HepG2 (cell line): Measurements from ENCODE around the gene RGR. TPM values are rescaled to one million over a fixed set of nuclear protein-coding genes. Genes with fewer than 3 reads are reported as not detected.

Source experiments
- CBX5 ChIP-seq: sonication (generic); formaldehyde crosslinking; IDR thresholded peaks from 2 replicates; pipeline ENCODE4 v1.4.0; 2020; ENCODE audit warnings: missing genetic modification reagents, borderline replicate concordance
- ERF ChIP-seq: IDR thresholded peaks from 2 replicates; pipeline ENCODE4 v1.6.1; 2018; ENCODE audit warnings: missing biosample characterization, missing genetic modification reagents
- FOXA3 ChIP-seq: IDR thresholded peaks from 2 replicates; pipeline ENCODE4 v1.6.1; 2016; ENCODE audit warnings: missing genetic modification reagents, missing compliant biosample characterization
- FOXM1 ChIP-seq: sonication (generic); formaldehyde crosslinking; IDR thresholded peaks from 2 replicates; pipeline ENCODE4 v1.5.0; 2020; ENCODE audit warnings: missing genetic modification reagents
- GATAD2A ChIP-seq: IDR thresholded peaks from 2 replicates; pipeline ENCODE4 v1.6.1; 2016
- HOXA5 ChIP-seq: sonication (generic); formaldehyde crosslinking; IDR thresholded peaks from 2 replicates; pipeline ENCODE4 v1.4.0; 2020; ENCODE audit warnings: missing genetic modification reagents
- IRF2 ChIP-seq: IDR thresholded peaks from 2 replicates; pipeline ENCODE4 v1.6.1; 2018; ENCODE audit warnings: missing genetic modification reagents, missing compliant biosample characterization
- KLF16 ChIP-seq, 2 experiments: sonication (generic) in 1 of 2; formaldehyde crosslinking in 1 of 2; IDR thresholded peaks; 2 replicates each; pipeline versions ENCODE4 v1.6.1 to v1.8.0; 2016 to 2023; ENCODE audit warnings: missing genetic modification reagents in 2 of 2, missing compliant biosample characterization in 1 of 2
- MXI1 ChIP-seq: IDR thresholded peaks from 3 replicates; pipeline ENCODE4 v1.6.1; 2012; ENCODE audit warnings: low read depth, low read length, inconsistent platforms, borderline replicate concordance
- PCBP1 ChIP-seq: fragments of 200-400 bp; formaldehyde crosslinking; IDR thresholded peaks from 2 replicates; pipeline ENCODE4 v1.6.1; 2017; ENCODE audit warnings: mild to moderate bottlenecking, low read depth, low read length, borderline replicate concordance
- PITX1 ChIP-seq: sonication (generic); formaldehyde crosslinking; IDR thresholded peaks from 2 replicates; pipeline ENCODE4 v1.5.1; 2020; ENCODE audit warnings: mild to moderate bottlenecking, missing genetic modification reagents
- SIN3A ChIP-seq: IDR thresholded peaks from 2 replicates; pipeline ENCODE4 v1.6.1; 2011; ENCODE audit warnings: low read depth, mild to moderate bottlenecking, control low read depth, low read length, borderline replicate concordance
- TBL1XR1 ChIP-seq: fragments of 150-350 bp; IDR thresholded peaks from 2 replicates; pipeline ENCODE4 v1.6.1; 2014; ENCODE audit warnings: borderline replicate concordance, low read length; ENCODE audit not compliant: partially characterized antibody
- TP53 ChIP-seq: sonication (generic); formaldehyde crosslinking; conservative IDR thresholded peaks from 2 replicates; pipeline ENCODE4 v1.4.0; 2020; ENCODE audit warnings: missing genetic modification reagents
- ZBTB3 ChIP-seq: sonication (generic); formaldehyde crosslinking; IDR thresholded peaks from 2 replicates; pipeline ENCODE4 v1.4.0; 2020; ENCODE audit warnings: low read depth, mild to moderate bottlenecking, moderate library complexity, missing genetic modification reagents, borderline replicate concordance
- ZNF12 ChIP-seq: sonication (generic); formaldehyde crosslinking; IDR thresholded peaks from 2 replicates; pipeline ENCODE4 v1.5.0; 2020; ENCODE audit warnings: missing genetic modification reagents
- ZNF557 ChIP-seq: sonication (generic); formaldehyde crosslinking; IDR thresholded peaks from 2 replicates; pipeline ENCODE4 v1.4.0; 2020; ENCODE audit warnings: missing genetic modification reagents
- ZNF567 ChIP-seq: sonication (generic); formaldehyde crosslinking; IDR thresholded peaks from 2 replicates; pipeline ENCODE4 v1.8.1; 2023; ENCODE audit warnings: mild to moderate bottlenecking, missing genetic modification reagents, borderline replicate concordance
- ZNF816 ChIP-seq: sonication (generic); formaldehyde crosslinking; IDR thresholded peaks from 2 replicates; pipeline ENCODE4 v1.8.0; 2022; ENCODE audit warnings: missing genetic modification reagents, mild to moderate bottlenecking, borderline replicate concordance
- polyA plus RNA-seq, 8 experiments: library from polyadenylated mRNA; depleted of rRNA in 3 of 8; stranded (reverse) in 7 of 8; unstranded in 1 of 8; fragments of >200 nt; fragmentation: Illumina TruSeq in 4 of 8; extraction: Trizol in 4 of 8; gene quantifications; 2 replicates each; pipeline versions ENCODE4 v1.2.1 to v1.2.3, GENCODE V29; 2011 to 2016; ENCODE audit warnings: low read depth in 4 of 8, missing spikeins in 1 of 8, mixed read lengths in 1 of 8; ENCODE audit not compliant: insufficient read depth in 1 of 8
- total RNA-seq, 5 experiments: library from RNA; depleted of rRNA; stranded (reverse); fragments of >200 nt; fragmentation: Illumina TruSeq; extraction: Trizol; gene quantifications; 2 replicates each; pipeline ENCODE4 v1.2.3, GENCODE V29; 2016; ENCODE audit warnings: low read depth in 1 of 5
- TF ChIP-seq, protein P1 (sequence below): sonication (generic); formaldehyde crosslinking; IDR thresholded peaks from 2 replicates; pipeline ENCODE4 v1.4.0; 2020; ENCODE audit warnings: missing genetic modification reagents
- TF ChIP-seq, protein P2 (sequence below): IDR thresholded peaks from 2 replicates; pipeline ENCODE4 v1.6.1; 2016
- TF ChIP-seq, protein P3 (sequence below): sonication (generic); formaldehyde crosslinking; conservative IDR thresholded peaks from 2 replicates; pipeline ENCODE4 v1.4.0; 2020; ENCODE audit warnings: missing genetic modification reagents
- TF ChIP-seq, protein P4 (sequence below): IDR thresholded peaks from 2 replicates; pipeline ENCODE4 v1.6.1; 2016; ENCODE audit warnings: missing compliant biosample characterization, missing genetic modification reagents, borderline replicate concordance

RGR gene
- total and polyA plus RNA-seq, 2 of the 13 experiments (the other 11 are each of a cell fraction or from before 2014, with no cell fraction given) = 0.69 to 0.71 TPM

DNA sequence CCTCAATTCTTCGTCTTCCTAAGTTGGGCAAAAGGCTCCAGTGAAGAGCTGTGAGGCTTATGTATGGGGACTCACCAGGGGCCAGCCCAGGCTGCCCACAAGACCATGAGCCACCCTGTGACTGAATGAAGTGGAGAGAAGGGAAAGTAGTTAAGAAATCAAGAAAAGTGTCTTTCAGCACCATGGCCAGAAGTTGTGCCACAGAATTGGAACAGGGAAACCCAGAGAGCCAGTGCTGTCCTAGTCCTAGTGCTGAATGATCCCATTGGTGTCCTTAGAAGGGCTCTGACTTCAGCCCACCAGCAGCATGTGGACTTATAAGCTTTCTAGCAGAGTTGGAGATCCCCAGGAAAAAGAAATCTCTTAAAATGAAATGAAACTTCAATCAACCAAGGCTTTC, 46.5 kb downstream of the RGR start (continued):
- TF ChIP-seq ZNF557 (CRISPR knock-in tag) (peak; percentile 64; the same call in 1 of the 2 replicates), TBL1XR1 (no peak), IRF2 (CRISPR knock-in tag) (peak; percentile 55; the same call in 1 of the 2 replicates), ZNF12 (CRISPR knock-in tag) (peak; percentile 88), MXI1 (no peak), SIN3A (peak; percentile 84; the same call in 1 of the 2 replicates), KLF16 (CRISPR knock-in tag; IDR thresholded peaks at IDR 0.05) (peak in 1 of 2 experiments; percentile 76; a peak in 1 of 4 replicates), PITX1 (CRISPR knock-in tag) (no peak), ZNF816 (CRISPR knock-in tag) (0 out of 2 replicates have a peak, but pooled peaks have one; percentile 55), FOXA3 (peak; percentile 30; the same call in 1 of the 2 replicates), ERF (CRISPR knock-in tag) (peak; percentile 88), PCBP1 (no peak), HOXA5 (CRISPR knock-in tag) (peak; percentile 81), ZBTB3 (CRISPR knock-in tag) (peak; percentile 48; the same call in 1 of the 2 replicates), FOXM1 (peak; percentile 67; the same call in 1 of the 2 replicates), TP53 (CRISPR knock-in tag) (0 out of 2 replicates have a peak, but pooled peaks have one; percentile 41), ZNF567 (CRISPR knock-in tag) (no peak), CBX5 (CRISPR knock-in tag) (peak; percentile 61; the same call in 1 of the 2 replicates), GATAD2A (0 out of 2 replicates have a peak, but pooled peaks have one; percentile 24)
- TF ChIP-seq, protein P1, sequence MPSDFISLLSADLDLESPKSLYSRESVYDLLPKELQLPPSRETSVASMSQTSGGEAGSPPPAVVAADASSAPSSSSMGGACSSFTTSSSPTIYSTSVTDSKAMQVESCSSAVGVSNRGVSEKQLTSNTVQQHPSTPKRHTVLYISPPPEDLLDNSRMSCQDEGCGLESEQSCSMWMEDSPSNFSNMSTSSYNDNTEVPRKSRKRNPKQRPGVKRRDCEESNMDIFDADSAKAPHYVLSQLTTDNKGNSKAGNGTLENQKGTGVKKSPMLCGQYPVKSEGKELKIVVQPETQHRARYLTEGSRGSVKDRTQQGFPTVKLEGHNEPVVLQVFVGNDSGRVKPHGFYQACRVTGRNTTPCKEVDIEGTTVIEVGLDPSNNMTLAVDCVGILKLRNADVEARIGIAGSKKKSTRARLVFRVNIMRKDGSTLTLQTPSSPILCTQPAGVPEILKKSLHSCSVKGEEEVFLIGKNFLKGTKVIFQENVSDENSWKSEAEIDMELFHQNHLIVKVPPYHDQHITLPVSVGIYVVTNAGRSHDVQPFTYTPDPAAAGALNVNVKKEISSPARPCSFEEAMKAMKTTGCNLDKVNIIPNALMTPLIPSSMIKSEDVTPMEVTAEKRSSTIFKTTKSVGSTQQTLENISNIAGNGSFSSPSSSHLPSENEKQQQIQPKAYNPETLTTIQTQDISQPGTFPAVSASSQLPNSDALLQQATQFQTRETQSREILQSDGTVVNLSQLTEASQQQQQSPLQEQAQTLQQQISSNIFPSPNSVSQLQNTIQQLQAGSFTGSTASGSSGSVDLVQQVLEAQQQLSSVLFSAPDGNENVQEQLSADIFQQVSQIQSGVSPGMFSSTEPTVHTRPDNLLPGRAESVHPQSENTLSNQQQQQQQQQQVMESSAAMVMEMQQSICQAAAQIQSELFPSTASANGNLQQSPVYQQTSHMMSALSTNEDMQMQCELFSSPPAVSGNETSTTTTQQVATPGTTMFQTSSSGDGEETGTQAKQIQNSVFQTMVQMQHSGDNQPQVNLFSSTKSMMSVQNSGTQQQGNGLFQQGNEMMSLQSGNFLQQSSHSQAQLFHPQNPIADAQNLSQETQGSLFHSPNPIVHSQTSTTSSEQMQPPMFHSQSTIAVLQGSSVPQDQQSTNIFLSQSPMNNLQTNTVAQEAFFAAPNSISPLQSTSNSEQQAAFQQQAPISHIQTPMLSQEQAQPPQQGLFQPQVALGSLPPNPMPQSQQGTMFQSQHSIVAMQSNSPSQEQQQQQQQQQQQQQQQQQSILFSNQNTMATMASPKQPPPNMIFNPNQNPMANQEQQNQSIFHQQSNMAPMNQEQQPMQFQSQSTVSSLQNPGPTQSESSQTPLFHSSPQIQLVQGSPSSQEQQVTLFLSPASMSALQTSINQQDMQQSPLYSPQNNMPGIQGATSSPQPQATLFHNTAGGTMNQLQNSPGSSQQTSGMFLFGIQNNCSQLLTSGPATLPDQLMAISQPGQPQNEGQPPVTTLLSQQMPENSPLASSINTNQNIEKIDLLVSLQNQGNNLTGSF (CRISPR knock-in tag) = peak; percentile 68; the same call in 1 of the 2 replicates
- TF ChIP-seq, protein P2, sequence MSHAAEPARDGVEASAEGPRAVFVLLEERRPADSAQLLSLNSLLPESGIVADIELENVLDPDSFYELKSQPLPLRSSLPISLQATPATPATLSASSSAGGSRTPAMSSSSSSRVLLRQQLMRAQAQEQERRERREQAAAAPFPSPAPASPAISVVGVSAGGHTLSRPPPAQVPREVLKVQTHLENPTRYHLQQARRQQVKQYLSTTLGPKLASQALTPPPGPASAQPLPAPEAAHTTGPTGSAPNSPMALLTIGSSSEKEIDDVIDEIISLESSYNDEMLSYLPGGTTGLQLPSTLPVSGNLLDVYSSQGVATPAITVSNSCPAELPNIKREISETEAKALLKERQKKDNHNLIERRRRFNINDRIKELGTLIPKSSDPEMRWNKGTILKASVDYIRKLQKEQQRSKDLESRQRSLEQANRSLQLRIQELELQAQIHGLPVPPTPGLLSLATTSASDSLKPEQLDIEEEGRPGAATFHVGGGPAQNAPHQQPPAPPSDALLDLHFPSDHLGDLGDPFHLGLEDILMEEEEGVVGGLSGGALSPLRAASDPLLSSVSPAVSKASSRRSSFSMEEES (CRISPR knock-in tag) = peak; percentile 80
- TF ChIP-seq, protein P3, sequence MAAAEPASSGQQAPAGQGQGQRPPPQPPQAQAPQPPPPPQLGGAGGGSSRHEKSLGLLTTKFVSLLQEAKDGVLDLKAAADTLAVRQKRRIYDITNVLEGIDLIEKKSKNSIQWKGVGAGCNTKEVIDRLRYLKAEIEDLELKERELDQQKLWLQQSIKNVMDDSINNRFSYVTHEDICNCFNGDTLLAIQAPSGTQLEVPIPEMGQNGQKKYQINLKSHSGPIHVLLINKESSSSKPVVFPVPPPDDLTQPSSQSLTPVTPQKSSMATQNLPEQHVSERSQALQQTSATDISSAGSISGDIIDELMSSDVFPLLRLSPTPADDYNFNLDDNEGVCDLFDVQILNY = 0 out of 2 replicates have a peak, but pooled peaks have one; percentile 53
- TF ChIP-seq, protein P4, sequence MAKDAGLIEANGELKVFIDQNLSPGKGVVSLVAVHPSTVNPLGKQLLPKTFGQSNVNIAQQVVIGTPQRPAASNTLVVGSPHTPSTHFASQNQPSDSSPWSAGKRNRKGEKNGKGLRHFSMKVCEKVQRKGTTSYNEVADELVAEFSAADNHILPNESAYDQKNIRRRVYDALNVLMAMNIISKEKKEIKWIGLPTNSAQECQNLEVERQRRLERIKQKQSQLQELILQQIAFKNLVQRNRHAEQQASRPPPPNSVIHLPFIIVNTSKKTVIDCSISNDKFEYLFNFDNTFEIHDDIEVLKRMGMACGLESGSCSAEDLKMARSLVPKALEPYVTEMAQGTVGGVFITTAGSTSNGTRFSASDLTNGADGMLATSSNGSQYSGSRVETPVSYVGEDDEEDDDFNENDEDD (CRISPR knock-in tag) = peak; percentile 41; the same call in 1 of the 2 replicates
